Neural cell (in vitro differentiated cells): ENCODE results near the gene AKAP6.

Source experiments
- POLR2AphosphoS5 ChIP-seq: IDR thresholded peaks from 2 replicates; pipeline ENCODE4 v1.6.1; 2012
- TAF1 ChIP-seq: IDR thresholded peaks from 2 replicates; pipeline ENCODE4 v1.6.1; 2012; ENCODE audit warnings: low read depth
- TF ChIP-seq, protein P1 (sequence below): fragments of 450-650 bp; IDR thresholded peaks from 2 replicates; pipeline ENCODE4 v1.5.1; 2014; ENCODE audit warnings: antibody characterized with exemption, mild to moderate bottlenecking, moderate library complexity; ENCODE audit not compliant: poor library complexity, severe bottlenecking

DNA sequence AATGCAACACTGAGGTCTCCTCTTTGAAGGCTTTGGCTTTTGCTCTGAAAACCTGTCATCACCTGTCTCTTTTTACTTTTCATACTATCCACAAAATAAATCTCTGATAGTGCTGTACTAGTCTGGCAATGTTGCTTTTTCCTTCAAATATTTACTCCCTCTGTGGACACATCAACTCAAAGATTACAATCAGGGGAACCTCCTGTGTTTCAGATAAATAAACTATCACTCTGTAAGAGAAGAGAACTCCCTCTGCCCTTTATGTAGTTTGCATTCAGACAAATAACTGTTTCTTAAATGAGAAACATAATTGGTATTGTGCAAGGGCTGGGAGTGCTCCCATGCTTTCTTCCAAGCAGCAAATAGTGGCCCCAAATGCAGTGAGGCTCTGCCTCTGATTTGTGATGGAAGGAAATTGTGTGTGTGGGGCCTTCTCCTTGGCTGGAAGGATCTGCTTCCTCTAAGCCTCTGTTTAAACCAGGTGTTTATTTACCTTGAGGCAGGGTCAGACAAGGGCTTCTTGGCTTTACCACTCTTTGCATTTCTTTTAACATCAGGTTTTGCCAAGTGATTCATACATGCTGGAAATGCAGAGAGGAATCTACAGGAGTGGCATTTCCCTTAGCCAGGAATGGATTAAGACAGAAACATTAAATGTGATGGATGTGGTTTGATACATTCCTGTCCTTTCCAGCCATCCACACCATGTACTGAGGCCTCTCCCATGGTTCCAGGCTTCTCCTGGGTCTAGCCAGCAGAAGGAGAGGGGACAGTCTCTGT lies 69.0 kb downstream of the AKAP6 start:
- TF ChIP-seq, protein P1, sequence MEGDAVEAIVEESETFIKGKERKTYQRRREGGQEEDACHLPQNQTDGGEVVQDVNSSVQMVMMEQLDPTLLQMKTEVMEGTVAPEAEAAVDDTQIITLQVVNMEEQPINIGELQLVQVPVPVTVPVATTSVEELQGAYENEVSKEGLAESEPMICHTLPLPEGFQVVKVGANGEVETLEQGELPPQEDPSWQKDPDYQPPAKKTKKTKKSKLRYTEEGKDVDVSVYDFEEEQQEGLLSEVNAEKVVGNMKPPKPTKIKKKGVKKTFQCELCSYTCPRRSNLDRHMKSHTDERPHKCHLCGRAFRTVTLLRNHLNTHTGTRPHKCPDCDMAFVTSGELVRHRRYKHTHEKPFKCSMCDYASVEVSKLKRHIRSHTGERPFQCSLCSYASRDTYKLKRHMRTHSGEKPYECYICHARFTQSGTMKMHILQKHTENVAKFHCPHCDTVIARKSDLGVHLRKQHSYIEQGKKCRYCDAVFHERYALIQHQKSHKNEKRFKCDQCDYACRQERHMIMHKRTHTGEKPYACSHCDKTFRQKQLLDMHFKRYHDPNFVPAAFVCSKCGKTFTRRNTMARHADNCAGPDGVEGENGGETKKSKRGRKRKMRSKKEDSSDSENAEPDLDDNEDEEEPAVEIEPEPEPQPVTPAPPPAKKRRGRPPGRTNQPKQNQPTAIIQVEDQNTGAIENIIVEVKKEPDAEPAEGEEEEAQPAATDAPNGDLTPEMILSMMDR, result no peak
- TF ChIP-seq TAF1, result no peak
- no peak for TF ChIP-seq POLR2AphosphoS5
